GM23248 (cell line): Measurements from ENCODE around the gene CNOT9.

Experiments
- EZH2 ChIP-seq: fragments of 200-600 bp; sonication (generic); IDR thresholded peaks from 2 replicates; pipeline ENCODE4 v1.6.1; 2018; ENCODE audit warnings: antibody characterized with exemption, mild to moderate bottlenecking; ENCODE audit not compliant: insufficient read depth, poor library complexity, severe bottlenecking
- EZH2phosphoT487 ChIP-seq: fragments of 200-600 bp; sonication (generic); IDR thresholded peaks from 2 replicates; pipeline ENCODE4 v1.6.1; 2018; ENCODE audit warnings: antibody characterized with exemption, moderate library complexity, mild to moderate bottlenecking, low read depth; ENCODE audit not compliant: insufficient read depth

GRCh38 chr2:218564056-218564455 is 4.6 kb upstream of the CNOT9 start:
- no peak for TF ChIP-seq EZH2
- TF ChIP-seq EZH2phosphoT487: no peak
